Trophoblast cell (in vitro differentiated cells and primary cell): Measurements from ENCODE around the gene AQP1.

Source experiments
- DNase-seq, 2 donors: peaks; one replicate each; pipeline ENCODE4 v3.0.0-alpha.2; 2016
- H2AFZ ChIP-seq: 2 replicates; pipeline ENCODE4 v1.6.1; 2013; ENCODE audit warnings: low read length, moderate library complexity, mild to moderate bottlenecking; ENCODE audit not compliant: insufficient read depth, poor library complexity
- H2AK5ac ChIP-seq: 2 replicates; pipeline ENCODE4 v1.6.1; 2013; ENCODE audit warnings: mild to moderate bottlenecking, low read length
- H2BK120ac ChIP-seq: 2 replicates; pipeline ENCODE4 v1.6.1; 2013; ENCODE audit warnings: low read length, mild to moderate bottlenecking, moderate library complexity; ENCODE audit not compliant: insufficient read depth, poor library complexity
- H2BK12ac ChIP-seq: 2 replicates; pipeline ENCODE4 v1.6.1; 2013; ENCODE audit warnings: mild to moderate bottlenecking, low read length, moderate library complexity
- H2BK5ac ChIP-seq: 2 replicates; pipeline ENCODE4 v1.6.1; 2013; ENCODE audit warnings: low read length, low read depth, moderate library complexity, mild to moderate bottlenecking; ENCODE audit not compliant: poor library complexity
- H3K14ac ChIP-seq: 2 replicates; pipeline ENCODE4 v1.6.1; 2013; ENCODE audit warnings: mild to moderate bottlenecking, low read length
- H3K18ac ChIP-seq: 2 replicates; pipeline ENCODE4 v1.6.1; 2013; ENCODE audit warnings: mild to moderate bottlenecking, low read length
- H3K23ac ChIP-seq: 2 replicates; pipeline ENCODE4 v1.6.1; 2013; ENCODE audit warnings: low read length
- H3K27ac ChIP-seq: 2 replicates; pipeline ENCODE4 v1.5.1; 2013; ENCODE audit warnings: low read depth, mild to moderate bottlenecking, inconsistent platforms, low read length, moderate library complexity
- H3K27me3 ChIP-seq: 2 replicates; pipeline ENCODE4 v1.6.1; 2013; ENCODE audit warnings: inconsistent platforms, mild to moderate bottlenecking, low read length, moderate library complexity; ENCODE audit not compliant: insufficient read depth
- H3K36me3 ChIP-seq, 2 experiments: 1 replicate in 1 of 2; 2 replicates in 1 of 2; pipeline ENCODE4 v1.6.1; 2013; ENCODE audit warnings: low read length in 2 of 2, mild to moderate bottlenecking in 2 of 2, moderate library complexity in 1 of 2; ENCODE audit not compliant: insufficient read depth in 2 of 2, control insufficient read depth in 1 of 2
- H3K4ac ChIP-seq: 2 replicates; pipeline ENCODE4 v1.6.1; 2013; ENCODE audit warnings: low read depth, mild to moderate bottlenecking, low read length, moderate library complexity
- H3K4me1 ChIP-seq, 2 experiments: 1 replicate in 1 of 2; 2 replicates in 1 of 2; pipeline ENCODE4 v1.6.1; 2013; ENCODE audit warnings: low read length in 2 of 2, mild to moderate bottlenecking in 2 of 2, moderate library complexity in 1 of 2; ENCODE audit not compliant: insufficient read depth in 2 of 2, control insufficient read depth in 1 of 2
- H3K4me2 ChIP-seq: 2 replicates; pipeline ENCODE4 v1.6.1; 2013; ENCODE audit warnings: inconsistent platforms, mild to moderate bottlenecking, low read length, moderate library complexity
- H3K4me3 ChIP-seq: 2 replicates; pipeline ENCODE4 v1.5.1; 2013; ENCODE audit warnings: mild to moderate bottlenecking, low read depth, low read length, inconsistent platforms
- H3K79me1 ChIP-seq: one replicate; pipeline ENCODE4 v1.6.1; 2013; ENCODE audit warnings: low read length
- H3K79me2 ChIP-seq: 2 replicates; pipeline ENCODE4 v1.6.1; 2013; ENCODE audit warnings: low read length, mild to moderate bottlenecking; ENCODE audit not compliant: control insufficient read depth, insufficient read depth, poor library complexity
- H3K9ac ChIP-seq: 2 replicates; pipeline ENCODE4 v1.6.1; 2013; ENCODE audit warnings: mild to moderate bottlenecking, low read length
- H3K9me3 ChIP-seq: 2 replicates; pipeline ENCODE4 v1.6.1; 2013; ENCODE audit warnings: low read depth, mild to moderate bottlenecking, control low read depth, inconsistent platforms, low read length; ENCODE audit not compliant: insufficient read depth
- H4K12ac ChIP-seq: 2 replicates; pipeline ENCODE4 v1.6.1; 2013; ENCODE audit warnings: low read depth, mild to moderate bottlenecking, low read length, moderate library complexity
- H4K8ac ChIP-seq: 2 replicates; pipeline ENCODE4 v1.6.1; 2013; ENCODE audit warnings: low read depth, mild to moderate bottlenecking, low read length, moderate library complexity
- H4K91ac ChIP-seq: one replicate; pipeline ENCODE4 v1.6.1; 2013; ENCODE audit warnings: low read depth, mild to moderate bottlenecking, low read length, moderate library complexity
- WGBS: extraction: QIAGEN DNeasy Blood & Tissue Kit; methylation state at CpG from one replicate; pipeline ENCODE4 v1.1.7; 2013; ENCODE audit warnings: missing lambda C conversion rate; ENCODE audit not compliant: insufficient read length, insufficient coverage; ENCODE audit errors: extremely low coverage; 5-methylcytosine and 5-hydroxymethylcytosine counted together

The AQP1 gene

GRCh38 chr7:30869794-30870611, 41.6 kb upstream of the AQP1 start:
- no peak for DNase-seq
- Histone ChIP-seq H3K4me2 (no peak overlapping the region), H3K18ac (no peak overlapping the region), H3K79me1 (no peaks in the 10 kb centered on the region), H2BK12ac (no peak overlapping the region), H4K8ac (no peak overlapping the region), H3K4me1 (no peaks in the 10 kb centered on the region), H3K9me3 (peaks cover 2% of the 10 kb centered on the region), H2AK5ac (no peak overlapping the region), H2BK120ac (no peak overlapping the region), H3K79me2 (no peaks in the 10 kb centered on the region), H3K27me3 (no peaks in the 10 kb centered on the region), H4K12ac (no peak overlapping the region), H3K36me3 (peaks cover 0 to 5% of the 10 kb centered on the region in 2 experiments), H3K14ac (no peak overlapping the region), H3K9ac (no peak overlapping the region), H2AFZ (no peak overlapping the region), H2BK5ac (no peak overlapping the region), H3K23ac (no peak overlapping the region), H4K91ac (no peak overlapping the region), H3K4ac (no peak overlapping the region), H3K27ac (no peak overlapping the region), H3K4me3 (no peak overlapping the region)
- no CpG with 5 or more reads among the region's 13 CpGs for WGBS

GRCh38 chr7:30870821-30871518, 40.7 kb upstream of the AQP1 start:
- Histone ChIP-seq H2AK5ac (no peak overlapping the region), H4K91ac (no peak overlapping the region), H3K27ac (no peak overlapping the region), H3K9me3 (peaks cover 2% of the 10 kb centered on the region), H3K79me2 (no peaks in the 10 kb centered on the region), H3K4ac (no peak overlapping the region), H3K4me2 (no peak overlapping the region), H3K9ac (no peak overlapping the region), H3K4me1 (no peaks in the 10 kb centered on the region), H3K18ac (no peak overlapping the region), H2BK5ac (no peak overlapping the region), H4K12ac (no peak overlapping the region), H3K27me3 (no peaks in the 10 kb centered on the region), H3K36me3 (peaks cover 2 to 5% of the 10 kb centered on the region in 2 experiments), H2BK120ac (no peak overlapping the region), H4K8ac (no peak overlapping the region), H3K14ac (no peak overlapping the region), H3K23ac (no peak overlapping the region), H2BK12ac (no peak overlapping the region), H2AFZ (no peak overlapping the region), H3K4me3 (no peak overlapping the region), H3K79me1 (no peaks in the 10 kb centered on the region)
- no peak for DNase-seq
- no CpG with 5 or more reads among the region's 10 CpGs for WGBS

DNA sequence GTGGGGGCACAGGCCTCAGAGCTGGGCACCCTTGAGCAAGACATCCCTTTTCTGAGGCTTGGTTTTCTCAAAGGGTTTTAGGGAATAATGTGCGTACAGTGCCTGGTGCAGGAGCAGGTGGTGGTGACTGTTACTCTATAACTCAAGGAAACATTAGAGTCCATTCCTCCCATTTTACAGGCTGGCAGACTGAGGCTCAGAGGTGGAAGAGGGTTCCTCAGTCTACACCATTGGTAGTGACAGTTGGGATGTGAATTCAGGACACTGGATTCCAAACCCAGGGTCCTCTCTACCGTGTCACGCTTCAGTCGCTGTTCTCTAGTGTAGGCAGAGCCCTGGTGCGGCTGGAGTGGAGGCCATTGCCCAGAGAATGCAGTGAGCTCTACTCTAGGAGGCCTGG, 40.0 kb upstream of the AQP1 start:
- peaks cover 4 to 5% of the 10 kb centered on the region in 2 experiments for H3K4me1 ChIP-seq
- H3K27ac ChIP-seq = no peak overlapping the region
- H4K91ac ChIP-seq = no peak overlapping the region
- no peaks in the 10 kb centered on the region for H3K79me2 ChIP-seq
- H3K27me3 ChIP-seq = no peaks in the 10 kb centered on the region
- no CpG with 5 or more reads among the region's 5 CpGs for WGBS
- no peak overlapping the region for H2AFZ ChIP-seq
- peaks cover 2 to 5% of the 10 kb centered on the region in 2 experiments for H3K36me3 ChIP-seq
- H4K8ac ChIP-seq = no peak overlapping the region
- H3K18ac ChIP-seq = no peak overlapping the region
- no peak overlapping the region for H2AK5ac ChIP-seq
- H2BK5ac ChIP-seq = no peak overlapping the region
- no peaks in the 10 kb centered on the region for H3K79me1 ChIP-seq
- H3K4ac ChIP-seq = no peak overlapping the region
- no peak for DNase-seq
- H4K12ac ChIP-seq = no peak overlapping the region
- H3K9ac ChIP-seq = no peak overlapping the region
- no peak overlapping the region for H3K23ac ChIP-seq
- peaks cover 2% of the 10 kb centered on the region for H3K9me3 ChIP-seq
- no peak overlapping the region for H2BK120ac ChIP-seq
- no peak overlapping the region for H3K4me2 ChIP-seq
- no peak overlapping the region for H2BK12ac ChIP-seq
- H3K4me3 ChIP-seq = no peak overlapping the region
- H3K14ac ChIP-seq = no peak overlapping the region

- H4K8ac ChIP-seq = no peak overlapping the region
Measured at GRCh38 chr7:30873207-30873606, 38.4 kb upstream of the AQP1 start.

More at GRCh38 chr7:30873207-30873606, 38.4 kb upstream of the AQP1 start:
- Histone ChIP-seq H3K4me3 (no peak overlapping the region), H3K36me3 (peaks cover 2 to 5% of the 10 kb centered on the region in 2 experiments), H2AK5ac (no peak overlapping the region), H3K4me2 (no peak overlapping the region), H3K9me3 (peaks cover 2% of the 10 kb centered on the region), H2BK5ac (no peak overlapping the region), H4K91ac (no peak overlapping the region), H3K4me1 (peaks cover 12% of the 10 kb centered on the region in 2 experiments), H3K9ac (no peak overlapping the region), H2BK12ac (no peak overlapping the region), H3K27ac (no peak overlapping the region), H2BK120ac (no peak overlapping the region), H4K12ac (no peak overlapping the region), H3K79me1 (no peaks in the 10 kb centered on the region), H3K14ac (no peak overlapping the region), H3K18ac (no peak overlapping the region), H3K23ac (no peak overlapping the region), H3K4ac (no peak overlapping the region), H2AFZ (no peak overlapping the region), H3K79me2 (no peaks in the 10 kb centered on the region), H3K27me3 (no peaks in the 10 kb centered on the region)
- no CpG with 5 or more reads among the region's 2 CpGs for WGBS
- DNase-seq = no peak
